Activated CD4-positive, alpha-beta T cell treated with anti-CD3 and anti-CD28 coated beads, Interleukin-2, amount 10 ng/mL, durations not matched to agents 24 days and 14 days (primary cell): Measurements from ENCODE around the gene PRKAG1. TPM values are rescaled to one million over a fixed set of nuclear protein-coding genes. Genes with fewer than 3 reads are reported as not detected.

Experiments used
- DNase-seq: peaks from one replicate; pipeline ENCODE4 v3.0.0; 2022
- H3K27ac Mint-ChIP-seq: one replicate; pipeline ENCODE4 v1.8.0; 2022; ENCODE audit warnings: mild to moderate bottlenecking, mixed read lengths
- H3K27me3 Mint-ChIP-seq: one replicate; pipeline ENCODE4 v1.8.0; 2022; ENCODE audit warnings: mixed read lengths
- H3K36me3 Mint-ChIP-seq: one replicate; pipeline ENCODE4 v1.8.0; 2022; ENCODE audit warnings: low read depth, mild to moderate bottlenecking, mixed read lengths
- H3K4me1 Mint-ChIP-seq: one replicate; pipeline ENCODE4 v1.8.0; 2021; ENCODE audit warnings: mixed read lengths
- H3K4me3 Mint-ChIP-seq: one replicate; pipeline ENCODE4 v1.8.0; 2022; ENCODE audit warnings: mild to moderate bottlenecking, moderate library complexity, mixed read lengths
- H3K9me3 Mint-ChIP-seq: one replicate; pipeline ENCODE4 v1.8.0; 2021; ENCODE audit warnings: mixed read lengths
- intact Hi-C: fragments of 100-400 bp; cut with micrococcal nuclease; formaldehyde crosslinking; loops from one replicate; pipeline ENCODE4 v1.15.1; 2023
- total RNA-seq: library from RNA; stranded (reverse); gene quantifications from 2 replicates; pipeline ENCODE4 v1.2.3, GENCODE V29; 2022

The PRKAG1 gene
- total RNA-seq, 1 donor from 2014 or later, result 75.3 TPM

DNA sequence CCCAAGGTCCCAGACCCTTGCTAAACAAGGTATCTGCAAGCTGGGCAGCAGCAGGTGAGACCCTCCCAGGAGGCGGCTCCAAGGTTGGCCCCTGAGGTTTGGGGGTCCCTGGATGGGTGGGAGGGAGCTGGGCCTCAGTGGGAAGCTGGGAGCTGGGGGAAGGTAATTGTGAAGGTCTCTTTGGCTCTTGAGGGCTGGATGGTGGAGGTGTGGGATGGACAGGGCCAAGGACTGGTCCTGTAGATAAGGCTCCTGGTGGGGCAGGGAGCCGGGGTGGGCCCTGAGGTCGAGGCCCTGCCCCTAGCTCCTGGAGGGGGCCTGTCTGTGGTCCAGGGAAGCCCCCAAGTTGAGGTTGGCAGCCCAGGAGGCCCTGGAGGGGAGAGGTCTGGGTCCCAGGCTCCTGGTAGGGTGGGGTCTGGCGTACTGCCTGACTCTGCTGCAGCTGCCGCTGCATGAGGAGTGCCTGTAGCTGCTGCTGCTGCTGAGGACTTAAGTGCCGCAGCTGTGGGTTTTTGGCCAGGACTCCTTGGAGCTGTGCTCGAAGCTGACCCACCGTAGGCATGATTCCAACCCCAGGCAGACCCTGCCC is 13.1 kb upstream of the PRKAG1 start:
- Mint-ChIP-seq H3K36me3 (peaks cover 52% of the 10 kb centered on the region), H3K4me1 (no peaks in the 10 kb centered on the region), H3K9me3 (no peaks in the 10 kb centered on the region), H3K27me3 (no peaks in the 10 kb centered on the region), H3K27ac (no peak overlapping the region), H3K4me3 (no peak overlapping the region)
- no peak for DNase-seq
- intact Hi-C loops, result no loop called here

DNA sequence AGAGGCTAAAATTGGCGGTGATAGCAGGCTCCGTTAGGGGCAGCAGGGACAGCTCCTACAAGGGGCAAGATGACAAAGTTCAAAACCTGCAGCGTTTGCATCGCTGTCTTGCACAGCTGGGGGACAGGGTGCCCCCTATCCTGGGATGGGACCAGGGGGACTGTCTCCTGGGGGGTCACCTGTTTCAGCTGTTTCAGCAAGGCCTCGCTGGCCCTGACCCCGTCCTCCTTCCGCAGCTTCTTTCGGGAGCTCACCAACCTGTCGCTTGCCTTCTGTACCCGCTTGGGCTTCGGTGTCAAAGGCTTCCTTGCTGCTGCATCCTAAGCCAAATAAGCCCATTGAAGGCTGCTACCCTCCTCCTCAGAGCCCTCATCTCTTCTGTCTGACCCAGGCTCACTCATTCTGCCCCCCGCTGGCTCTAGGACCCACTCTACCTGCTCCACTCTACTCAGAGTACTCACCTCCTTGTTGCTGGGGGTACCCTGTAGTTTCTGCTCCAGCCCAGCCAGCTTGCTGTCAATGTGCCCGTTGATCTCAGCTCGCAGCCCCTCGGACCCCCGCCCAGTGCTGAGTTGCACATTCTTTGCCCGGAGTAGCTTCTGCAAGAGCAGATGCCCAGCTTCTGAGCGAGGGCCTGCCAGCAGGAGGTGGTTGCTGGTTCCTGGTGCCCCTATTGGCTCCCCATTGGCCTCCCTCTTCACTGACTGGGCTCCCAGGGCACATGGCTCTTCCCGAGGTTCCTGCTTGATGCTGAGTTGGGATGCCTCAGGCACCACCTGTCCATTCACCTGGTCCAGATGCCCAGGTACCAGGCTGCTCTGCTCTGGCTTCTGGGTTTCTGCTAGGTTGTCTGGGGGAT is 12.4 kb upstream of the PRKAG1 start:
- no peaks in the 10 kb centered on the region for H3K4me1 Mint-ChIP-seq
- no peaks in the 10 kb centered on the region for H3K9me3 Mint-ChIP-seq
- no peak overlapping the region for H3K4me3 Mint-ChIP-seq
- intact Hi-C loops, result no loop called here
- peaks cover 56% of the 10 kb centered on the region for H3K36me3 Mint-ChIP-seq
- no peak for DNase-seq
- no peaks in the 10 kb centered on the region for H3K27me3 Mint-ChIP-seq
- H3K27ac Mint-ChIP-seq, result no peak overlapping the region

DNA sequence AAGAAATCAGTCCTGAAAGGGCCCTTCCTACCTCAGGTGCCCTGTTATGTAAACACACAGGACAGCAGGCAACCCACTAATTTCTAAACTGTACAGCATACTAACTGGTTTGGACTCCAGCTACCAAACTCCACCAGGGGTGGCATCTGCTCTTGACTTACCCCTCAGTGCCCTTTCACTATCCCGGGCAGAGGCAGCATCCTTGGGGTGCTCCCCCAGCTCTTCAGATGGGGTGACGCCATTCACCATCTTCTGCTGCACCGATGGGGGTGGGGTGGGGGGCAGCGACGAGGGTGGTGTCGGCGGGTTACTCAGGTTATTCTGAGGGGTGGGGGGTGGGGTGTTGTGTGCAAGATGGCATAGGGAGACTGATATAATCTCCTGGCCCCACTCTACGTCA is 11.5 kb upstream of the PRKAG1 start:
- H3K4me3 Mint-ChIP-seq, result no peak overlapping the region
- intact Hi-C loops, result no loop called here
- no peaks in the 10 kb centered on the region for H3K27me3 Mint-ChIP-seq
- no peak for DNase-seq
- no peaks in the 10 kb centered on the region for H3K9me3 Mint-ChIP-seq
- H3K36me3 Mint-ChIP-seq, result peaks cover 62% of the 10 kb centered on the region
- no peak overlapping the region for H3K27ac Mint-ChIP-seq
- no peaks in the 10 kb centered on the region for H3K4me1 Mint-ChIP-seq

DNA sequence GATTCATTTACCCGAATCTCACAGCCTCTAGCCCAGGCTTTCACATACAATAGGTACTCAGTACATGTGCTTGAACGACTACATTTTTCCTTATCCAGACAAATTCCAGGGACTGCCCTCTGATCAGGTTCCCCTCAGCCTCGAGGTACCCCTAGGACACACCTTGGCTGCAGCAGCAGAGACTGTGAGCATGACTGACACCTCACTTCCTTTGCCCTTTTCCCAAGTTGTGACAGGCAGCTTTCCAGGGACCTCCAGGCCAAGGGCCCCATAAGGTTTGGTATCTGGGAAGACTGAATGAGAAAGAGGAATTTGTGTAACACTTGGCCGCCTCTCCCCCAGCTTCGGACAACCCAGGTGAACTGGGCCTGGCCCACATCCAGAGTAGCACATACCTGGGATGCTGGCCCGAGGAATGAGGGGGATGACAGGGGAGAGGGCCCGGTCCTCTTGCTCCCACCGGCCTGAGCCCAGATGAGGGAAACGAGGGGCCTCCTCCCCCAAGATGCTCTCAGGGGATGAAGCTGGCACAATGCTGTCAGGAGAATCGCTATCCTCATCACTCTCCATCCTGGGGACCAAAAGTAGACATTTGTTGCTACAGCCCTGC is 10.2 kb upstream of the PRKAG1 start:
- Mint-ChIP-seq H3K4me1 (no peaks in the 10 kb centered on the region), H3K27me3 (no peaks in the 10 kb centered on the region), H3K27ac (no peak overlapping the region), H3K4me3 (no peak overlapping the region), H3K9me3 (no peaks in the 10 kb centered on the region), H3K36me3 (peaks cover 67% of the 10 kb centered on the region)
- no peak for DNase-seq
- intact Hi-C loops, result no loop called here

DNA sequence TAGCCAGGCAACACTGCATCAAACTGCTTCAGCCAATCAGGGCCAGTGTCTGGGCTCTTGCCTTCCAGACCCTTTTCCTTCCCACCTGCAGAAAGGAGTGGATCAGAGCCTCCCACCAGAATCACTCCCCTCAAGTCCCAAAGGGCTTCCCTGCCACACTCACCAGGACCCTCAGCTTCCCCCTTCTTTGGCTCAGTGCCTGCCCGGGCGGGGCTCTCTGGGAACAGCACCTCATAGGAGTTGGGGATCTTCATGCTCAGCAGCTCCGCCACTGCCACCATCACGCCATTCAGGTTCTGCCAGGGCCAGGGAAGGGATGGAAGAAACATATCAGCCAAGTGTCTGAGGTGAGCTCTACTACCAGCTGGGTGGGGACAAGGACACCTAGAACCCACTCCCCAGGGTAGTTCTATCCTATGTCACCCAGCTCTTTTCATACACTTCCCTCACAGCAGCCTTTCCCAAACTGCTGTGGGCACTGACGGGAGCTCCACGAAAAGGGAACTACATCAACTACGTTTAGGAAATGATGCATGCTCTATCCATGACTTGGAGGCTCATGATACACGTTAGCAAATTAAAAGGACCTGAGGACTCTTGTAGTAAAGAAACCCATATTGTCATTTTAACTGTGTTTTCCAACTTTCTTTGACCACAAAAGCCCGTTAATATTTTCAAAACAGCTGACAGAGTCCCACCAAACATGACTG is 9.4 kb upstream of the PRKAG1 start:
- Mint-ChIP-seq H3K27ac (peak overlapping the region; percentile 67), H3K9me3 (no peaks in the 10 kb centered on the region), H3K27me3 (no peaks in the 10 kb centered on the region), H3K4me1 (no peaks in the 10 kb centered on the region), H3K36me3 (peaks cover 68% of the 10 kb centered on the region), H3K4me3 (no peak overlapping the region)
- intact Hi-C loops, result no loop called here
- DNase-seq, result no peak

DNA sequence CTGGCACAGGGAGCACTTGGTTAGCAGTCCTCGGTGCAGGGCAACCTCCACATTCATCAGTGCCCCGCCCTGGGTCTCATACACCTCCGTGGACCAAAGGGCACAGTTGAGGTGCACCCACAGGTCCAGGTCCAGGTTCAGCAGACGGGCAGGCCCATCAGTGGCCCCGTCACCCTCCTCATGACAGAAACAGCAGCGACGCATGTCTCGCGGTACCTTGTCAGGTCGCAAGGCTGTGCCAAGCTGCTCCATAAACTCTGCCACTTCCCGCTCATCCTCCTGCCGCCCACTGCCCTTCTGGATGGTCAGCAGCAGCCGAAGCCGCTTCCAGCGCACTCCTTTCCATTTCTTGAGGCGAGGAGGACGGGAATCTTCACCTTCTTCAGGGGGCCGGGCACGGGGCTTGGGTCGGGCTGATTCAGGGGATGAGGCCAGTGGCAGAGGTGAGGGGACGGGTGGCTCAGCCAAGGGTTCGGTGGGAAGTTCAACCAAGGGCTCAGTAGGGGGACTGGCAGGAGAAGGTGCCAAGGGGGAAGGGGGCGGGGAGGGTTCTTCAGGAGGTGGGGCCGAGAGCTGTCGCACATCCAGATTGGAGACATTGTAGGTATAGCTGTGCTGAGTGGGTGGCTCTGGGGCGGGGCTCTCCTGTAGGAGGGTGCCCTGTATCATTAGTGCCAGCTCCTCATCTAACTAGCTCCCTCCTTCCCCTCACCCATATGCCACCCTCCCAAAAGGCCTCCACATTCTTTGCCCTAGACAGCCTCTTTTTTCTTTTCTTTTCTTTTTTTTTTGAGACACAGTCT is 8.3 kb upstream of the PRKAG1 start:
- Mint-ChIP-seq H3K27ac (no peak overlapping the region), H3K4me1 (no peaks in the 10 kb centered on the region), H3K36me3 (peaks cover 72% of the 10 kb centered on the region), H3K4me3 (no peak overlapping the region), H3K27me3 (no peaks in the 10 kb centered on the region), H3K9me3 (no peaks in the 10 kb centered on the region)
- no peak for DNase-seq
- intact Hi-C loops, result no loop called here

DNA sequence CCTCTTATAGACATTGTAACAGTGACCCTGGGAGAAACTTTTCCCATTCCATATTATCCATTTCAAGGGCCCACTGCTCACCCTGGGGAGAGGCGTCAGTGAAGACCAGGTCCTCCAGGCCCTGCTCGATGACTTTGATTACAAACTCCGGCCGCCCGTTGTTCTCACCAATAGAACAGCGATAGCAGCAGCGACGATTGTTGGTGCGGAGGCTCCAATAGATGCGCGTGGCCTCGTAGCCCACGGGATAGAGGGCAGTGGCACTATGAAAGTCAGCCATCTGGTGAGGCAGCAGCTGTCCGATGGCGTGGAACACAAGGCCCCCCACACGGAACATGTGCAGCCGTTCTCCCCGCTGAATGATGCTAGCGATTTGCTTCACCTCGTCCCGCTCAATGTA is 7.5 kb upstream of the PRKAG1 start:
- Mint-ChIP-seq H3K27me3 (no peaks in the 10 kb centered on the region), H3K4me3 (no peak overlapping the region), H3K36me3 (peaks cover 72% of the 10 kb centered on the region), H3K27ac (no peak overlapping the region), H3K4me1 (no peaks in the 10 kb centered on the region), H3K9me3 (no peaks in the 10 kb centered on the region)
- intact Hi-C loops, result no loop called here
- DNase-seq, result no peak

DNA sequence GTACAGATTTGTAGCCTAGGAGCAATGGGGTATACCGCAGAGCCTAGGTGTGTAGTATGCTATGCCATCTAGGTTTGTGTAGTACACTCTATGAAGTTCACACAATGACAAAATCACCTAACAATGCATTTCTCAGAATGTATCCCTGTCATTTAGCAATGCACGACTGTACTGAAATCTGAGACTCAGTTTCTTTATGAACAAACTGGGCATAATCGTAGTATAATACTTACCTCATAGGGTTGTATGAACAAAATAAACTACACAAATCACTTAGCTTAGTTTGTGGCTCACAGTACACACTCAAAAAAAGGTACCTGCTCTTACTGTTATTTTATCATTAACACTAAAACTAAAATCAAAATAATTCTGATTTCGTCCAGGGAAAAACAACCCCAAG is 6.9 kb upstream of the PRKAG1 start:
- intact Hi-C loops, result no loop called here
- H3K9me3 Mint-ChIP-seq, result no peaks in the 10 kb centered on the region
- no peaks in the 10 kb centered on the region for H3K27me3 Mint-ChIP-seq
- no peak overlapping the region for H3K27ac Mint-ChIP-seq
- DNase-seq, result no peak
- no peaks in the 10 kb centered on the region for H3K4me1 Mint-ChIP-seq
- H3K4me3 Mint-ChIP-seq, result no peak overlapping the region
- H3K36me3 Mint-ChIP-seq, result peaks cover 74% of the 10 kb centered on the region

DNA sequence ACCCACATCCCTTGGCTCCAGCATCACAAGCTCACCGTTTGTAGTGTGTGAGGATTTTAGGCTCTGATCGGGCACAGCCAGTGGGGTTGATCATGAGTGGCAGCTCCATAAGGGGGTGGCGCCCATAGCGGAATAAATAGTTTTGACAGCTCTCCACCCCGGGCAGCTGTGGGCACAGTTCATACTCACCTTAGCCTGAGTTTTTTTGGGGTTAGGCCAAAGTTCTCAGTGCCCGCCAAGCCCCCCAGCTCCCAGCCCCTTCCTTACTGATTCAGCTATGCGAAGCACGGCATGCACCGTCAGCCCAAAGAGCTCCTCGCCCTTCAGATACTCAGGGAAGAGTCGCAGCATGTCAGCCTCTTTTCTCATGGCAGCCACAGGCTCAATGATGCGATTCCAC is 6.0 kb upstream of the PRKAG1 start:
- peaks cover 5% of the 10 kb centered on the region for H3K4me1 Mint-ChIP-seq
- no peak overlapping the region for H3K27ac Mint-ChIP-seq
- no peak overlapping the region for H3K4me3 Mint-ChIP-seq
- peaks cover 74% of the 10 kb centered on the region for H3K36me3 Mint-ChIP-seq
- intact Hi-C loops, result no loop called here
- no peaks in the 10 kb centered on the region for H3K27me3 Mint-ChIP-seq
- DNase-seq, result no peak
- no peaks in the 10 kb centered on the region for H3K9me3 Mint-ChIP-seq

DNA sequence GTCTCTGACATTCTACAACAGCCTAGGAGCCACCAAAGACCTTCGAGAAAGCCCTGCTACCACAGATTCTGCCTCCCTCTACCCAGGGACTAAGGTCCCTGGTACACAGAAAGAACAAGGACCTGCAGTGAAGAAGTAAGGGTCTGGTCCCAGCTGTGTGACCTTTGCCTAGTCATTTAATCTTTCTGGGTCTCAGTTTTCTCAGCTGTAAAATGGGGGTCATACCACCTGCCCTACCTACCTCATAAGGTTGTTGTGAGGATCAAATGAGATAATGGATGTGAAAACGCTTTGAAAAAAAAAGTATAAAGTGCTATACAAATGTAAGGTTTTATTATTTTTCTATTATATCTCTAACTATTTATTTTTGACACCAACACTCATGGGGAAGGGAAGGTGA is 5.2 kb upstream of the PRKAG1 start:
- no peaks in the 10 kb centered on the region for H3K27me3 Mint-ChIP-seq
- peaks cover 73% of the 10 kb centered on the region for H3K36me3 Mint-ChIP-seq
- H3K4me1 Mint-ChIP-seq, result peaks cover 10% of the 10 kb centered on the region
- no peak overlapping the region for H3K4me3 Mint-ChIP-seq
- H3K9me3 Mint-ChIP-seq, result no peaks in the 10 kb centered on the region
- DNase-seq, result no peak
- intact Hi-C loops, result no loop called here
- no peak overlapping the region for H3K27ac Mint-ChIP-seq

DNA sequence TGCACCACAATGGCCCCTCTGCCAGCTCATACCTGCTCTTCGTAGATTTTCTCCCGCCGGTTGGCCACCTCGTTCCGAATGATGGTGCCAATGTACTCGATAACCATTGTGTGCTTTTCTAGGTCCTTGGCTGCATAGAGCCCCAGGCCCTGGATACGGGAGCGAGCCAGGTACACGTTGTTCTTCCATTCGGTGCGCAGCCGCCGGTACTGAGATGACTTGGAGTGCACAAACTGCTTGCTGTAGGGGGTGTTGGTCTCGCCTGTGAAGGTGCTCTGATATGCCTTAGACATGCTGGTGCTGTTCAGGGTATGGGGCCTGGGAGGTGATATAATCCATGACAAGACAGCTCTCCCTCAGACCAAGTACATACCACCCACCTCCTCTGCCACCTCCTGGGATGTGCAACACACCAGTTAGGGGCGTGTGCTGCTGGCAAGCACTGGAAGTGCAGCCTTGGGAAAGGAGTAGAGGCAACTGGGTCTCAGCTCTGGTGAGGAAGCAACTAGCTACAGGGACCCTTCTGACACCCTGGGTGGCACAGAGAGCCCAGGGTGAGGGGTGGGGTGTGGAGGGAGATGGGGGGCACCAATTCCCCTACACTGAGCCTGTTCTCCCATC is 4.1 kb upstream of the PRKAG1 start:
- Mint-ChIP-seq H3K4me3 (no peak overlapping the region), H3K27me3 (no peaks in the 10 kb centered on the region), H3K9me3 (no peaks in the 10 kb centered on the region), H3K36me3 (peaks cover 67% of the 10 kb centered on the region), H3K27ac (peak overlapping the region; percentile 72), H3K4me1 (peaks cover 14% of the 10 kb centered on the region)
- intact Hi-C loops, result no loop called here
- DNase-seq, result no peak

DNA sequence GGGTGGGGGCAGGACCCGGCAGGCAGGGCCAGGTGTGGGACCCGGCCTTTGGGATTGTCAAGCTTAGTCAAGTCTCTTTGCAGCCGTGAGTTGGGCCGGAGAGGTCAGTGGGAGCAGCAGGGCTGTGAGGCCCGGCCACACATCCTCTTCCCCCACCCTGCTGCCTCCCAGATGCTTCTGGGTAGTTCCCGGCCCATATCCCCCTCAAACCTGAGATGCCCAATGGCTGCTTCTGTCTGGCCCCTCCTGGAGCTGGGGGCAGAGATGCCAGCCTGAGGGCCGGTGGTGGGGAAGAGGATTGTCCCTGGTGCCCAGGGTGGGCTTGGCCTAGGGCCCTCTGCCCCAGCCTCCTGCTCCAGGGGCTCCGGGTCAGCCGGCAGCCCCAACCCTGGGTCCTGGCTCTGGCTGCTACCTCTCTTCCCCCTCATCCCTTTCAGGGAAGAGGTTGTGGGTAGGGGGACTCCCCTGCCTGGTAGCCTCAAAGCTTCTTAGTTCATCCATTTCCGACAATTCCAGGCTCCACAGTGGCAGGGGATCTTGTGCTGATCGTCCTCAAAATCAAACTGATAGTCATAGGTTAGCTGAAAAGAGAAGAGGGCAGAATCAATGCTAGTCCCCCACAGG is 2.8 kb upstream of the PRKAG1 start:
- intact Hi-C loops, result no loop called here
- Mint-ChIP-seq H3K4me1 (peaks cover 21% of the 10 kb centered on the region), H3K9me3 (no peaks in the 10 kb centered on the region), H3K36me3 (peaks cover 59% of the 10 kb centered on the region), H3K27ac (no peak overlapping the region), H3K27me3 (no peaks in the 10 kb centered on the region), H3K4me3 (no peak overlapping the region)
- no peak for DNase-seq

DNA sequence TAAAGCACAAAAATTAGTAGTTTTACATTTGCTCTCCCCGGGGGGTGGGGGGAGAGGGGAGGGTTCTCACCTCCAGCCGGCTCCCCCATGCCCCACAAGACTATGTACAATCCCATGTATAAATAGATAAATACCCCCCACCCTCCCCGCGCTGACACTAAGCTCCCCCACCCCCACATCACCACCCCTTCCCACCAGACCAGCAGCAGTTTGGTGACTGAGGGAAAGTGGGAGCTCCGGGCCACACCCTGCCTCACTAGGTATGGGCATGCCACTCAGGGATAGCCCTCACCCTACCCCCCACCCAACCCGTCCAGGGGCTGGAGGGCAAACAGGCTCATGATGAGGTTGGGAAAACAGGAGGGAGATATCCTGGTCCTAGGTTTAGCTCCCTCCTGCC is 1.9 kb upstream of the PRKAG1 start:
- DNase-seq, result no peak
- Mint-ChIP-seq H3K9me3 (no peaks in the 10 kb centered on the region), H3K36me3 (peaks cover 53% of the 10 kb centered on the region), H3K4me1 (peaks cover 23% of the 10 kb centered on the region), H3K27ac (no peak overlapping the region), H3K27me3 (no peaks in the 10 kb centered on the region), H3K4me3 (no peak overlapping the region)
- intact Hi-C loops, result no loop called here
